ENCODE results near the gene AKNA. TPM values are rescaled to one million over a fixed set of nuclear protein-coding genes. Genes with fewer than 3 reads are reported as not detected.

Gene AKNA
- total RNA-seq, 3 donors from 2014 or later (not counting 1 experiment from before 2014, with no cell fraction given), result 577 to 743 (median 676) TPM

- TF ChIP-seq CTCF (IDR thresholded peaks at IDR 0.05), result no peak
- H3K27me3 ChIP-seq (ENCODE audit: control insufficient read depth, insufficient read depth, low read length), result no peaks in the 10 kb centered on the region
- Mint-ChIP-seq H3K4me1 (peaks cover 48 to 68% of the 10 kb centered on the region in 2 donors), H3K27me3 (ENCODE audit: low read depth in 2 of 2) (no peaks in the 10 kb centered on the region), H3K27ac (peak overlapping the region; percentile 77 to 84), H3K36me3 (peaks cover 52% of the 10 kb centered on the region), H3K4me3 (no peak overlapping the region), H3K9me3 (no peaks in the 10 kb centered on the region)
- 94% methylated on average over 6 of the region's 7 CpGs for WGBS (ENCODE audit: insufficient coverage)
- H3K4me3 ChIP-seq (ENCODE audit: low read length), result no peak overlapping the region
- DNase-seq (no peak), ATAC-seq (no peak)
- peaks cover 97% of the 10 kb centered on the region for H3K36me3 ChIP-seq (ENCODE audit: control insufficient read depth, insufficient read depth, low read length)
- H3K9me3 ChIP-seq (ENCODE audit: control insufficient read depth, insufficient read depth, low read length), result no peaks in the 10 kb centered on the region
- intact Hi-C loops (cut with micrococcal nuclease), result no loop called here
- no peak overlapping the region for H3K27ac ChIP-seq (ENCODE audit: low read length)
- peaks cover 30% of the 10 kb centered on the region for H3K4me1 ChIP-seq (ENCODE audit: control insufficient read depth, insufficient read depth, low read length)
These were observed 42.2 kb downstream of the AKNA start for GRCh38 chr9:114345493-114346065.

- 85% methylated on average over 3 of the region's 3 CpGs for WGBS (ENCODE audit: insufficient coverage)
- Mint-ChIP-seq H3K4me1 (peaks cover 48 to 65% of the 10 kb centered on the region in 2 donors), H3K27me3 (ENCODE audit: low read depth in 2 of 2) (no peaks in the 10 kb centered on the region), H3K36me3 (peaks cover 46% of the 10 kb centered on the region), H3K4me3 (no peak overlapping the region), H3K9me3 (no peaks in the 10 kb centered on the region), H3K27ac (peak overlapping the region; percentile 77 to 84)
- no peak for DNase-seq
- Histone ChIP-seq H3K4me3 (ENCODE audit: low read length) (no peak overlapping the region), H3K27me3 (ENCODE audit: control insufficient read depth, insufficient read depth, low read length) (no peaks in the 10 kb centered on the region), H3K9me3 (ENCODE audit: control insufficient read depth, insufficient read depth, low read length) (no peaks in the 10 kb centered on the region), H3K27ac (ENCODE audit: low read length) (no peak overlapping the region), H3K36me3 (ENCODE audit: control insufficient read depth, insufficient read depth, low read length) (peaks cover 97% of the 10 kb centered on the region), H3K4me1 (ENCODE audit: control insufficient read depth, insufficient read depth, low read length) (peaks cover 27% of the 10 kb centered on the region)
- ATAC-seq, result no peak
- intact Hi-C loops (cut with micrococcal nuclease), result no loop called here
- no peak for TF ChIP-seq CTCF (IDR thresholded peaks at IDR 0.05)
These were observed 43.1 kb downstream of the AKNA start for GRCh38 chr9:114344692-114345091.

- H3K9me3 ChIP-seq (ENCODE audit: control insufficient read depth, insufficient read depth, low read length), result no peaks in the 10 kb centered on the region
- H3K4me1 Mint-ChIP-seq, result peaks cover 43 to 60% of the 10 kb centered on the region in 2 donors
- H3K4me3 Mint-ChIP-seq, result no peak overlapping the region
- H3K4me3 ChIP-seq (ENCODE audit: low read length), result no peak overlapping the region
- H3K27me3 Mint-ChIP-seq (ENCODE audit: low read depth in 2 of 2), result no peaks in the 10 kb centered on the region
- H3K36me3 ChIP-seq (ENCODE audit: control insufficient read depth, insufficient read depth, low read length), result peaks cover 97% of the 10 kb centered on the region
- H3K4me1 ChIP-seq (ENCODE audit: control insufficient read depth, insufficient read depth, low read length), result peaks cover 26% of the 10 kb centered on the region
- ATAC-seq (no peak), DNase-seq (no peak)
- no peaks in the 10 kb centered on the region for H3K27me3 ChIP-seq (ENCODE audit: control insufficient read depth, insufficient read depth, low read length)
- H3K36me3 Mint-ChIP-seq, result peaks cover 41% of the 10 kb centered on the region
- intact Hi-C loops (cut with micrococcal nuclease), result no loop called here
- no peaks in the 10 kb centered on the region for H3K9me3 Mint-ChIP-seq
- H3K27ac ChIP-seq (ENCODE audit: low read length), result no peak overlapping the region
- peak overlapping the region; percentile 77 to 84 for H3K27ac Mint-ChIP-seq
- TF ChIP-seq CTCF (IDR thresholded peaks at IDR 0.05), result no peak
- 97% methylated on average over 11 of the region's 11 CpGs for WGBS (ENCODE audit: insufficient coverage)
These were observed 43.6 kb downstream of the AKNA start for GRCh38 chr9:114344188-114344566.

Measured in natural killer cell (primary cell).